Limb (tissue), 2 donors: ENCODE measurements around the gene ARMC10.
"Not testable (repeated sequence)": the region's sequence is repeated elsewhere in the genome, so short reads cannot be mapped to it uniquely, and the experiment has no call there.

Experiments
- DNase-seq, 2 donors: peaks; one replicate each; pipeline ENCODE4 v3.0.0-alpha.2; 2016; ENCODE audit errors: extremely low spot score in 2 of 2

The ARMC10 gene

DNA sequence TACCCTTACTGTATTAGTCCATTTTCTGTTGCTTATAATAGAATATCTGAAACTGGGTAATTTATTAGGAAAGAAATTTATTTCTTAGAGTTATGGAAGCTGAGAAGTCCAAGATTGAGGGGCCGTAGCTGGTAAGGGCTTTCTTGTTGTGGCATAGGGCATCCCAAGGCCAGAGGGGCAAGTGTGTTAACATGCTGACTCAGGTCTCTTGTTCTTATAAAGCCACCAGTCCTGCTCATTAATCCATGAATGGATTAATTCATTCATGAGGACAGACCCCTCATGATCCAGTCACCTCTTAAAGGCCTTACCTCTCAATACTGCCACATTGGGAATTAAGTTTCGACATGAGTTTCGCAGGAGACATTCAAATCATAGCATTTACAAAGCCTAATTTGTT lies 2.4 kb downstream of the ARMC10 start:
- DNase-seq, result no peak

DNA sequence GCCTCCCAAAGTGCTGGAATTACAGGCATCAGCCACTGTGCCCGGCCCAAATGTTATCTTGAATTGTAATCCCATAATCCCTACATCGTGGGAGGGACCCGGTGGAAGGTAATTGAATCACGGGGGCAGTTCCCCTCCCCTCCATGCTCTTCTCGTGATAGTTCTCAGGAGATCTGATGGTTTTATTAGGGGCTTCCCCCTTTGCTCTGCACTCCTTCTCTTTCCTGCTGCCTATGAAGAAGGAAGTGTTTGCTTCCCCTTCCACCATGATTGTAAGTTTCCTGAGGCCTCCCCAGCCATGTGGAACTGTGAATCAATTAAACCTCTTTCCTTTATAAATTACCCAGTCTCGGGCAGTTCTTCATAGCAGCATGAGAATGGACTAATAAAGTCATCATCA lies 3.3 kb downstream of the ARMC10 start:
- DNase-seq, result not testable (repeated sequence)

DNA sequence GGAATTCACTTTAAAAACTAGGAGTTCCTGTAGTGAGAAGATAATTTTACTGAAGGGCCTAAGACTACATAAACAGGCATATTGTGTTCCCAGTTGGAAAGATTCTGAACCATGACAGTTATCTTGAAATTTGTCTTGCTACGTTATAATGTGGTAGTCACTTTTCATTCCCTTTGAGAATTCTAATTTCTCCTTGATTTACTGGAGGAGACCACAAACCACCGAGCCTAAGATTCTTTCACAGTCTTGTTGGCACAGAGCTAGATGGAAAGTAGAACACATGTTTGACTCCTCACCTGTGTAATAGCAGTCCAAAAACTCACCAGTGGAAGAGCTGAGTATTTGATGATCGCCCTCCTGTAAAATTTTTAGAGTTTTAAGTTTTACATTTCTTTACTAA lies 4.9 kb downstream of the ARMC10 start:
- no peak for DNase-seq

DNA sequence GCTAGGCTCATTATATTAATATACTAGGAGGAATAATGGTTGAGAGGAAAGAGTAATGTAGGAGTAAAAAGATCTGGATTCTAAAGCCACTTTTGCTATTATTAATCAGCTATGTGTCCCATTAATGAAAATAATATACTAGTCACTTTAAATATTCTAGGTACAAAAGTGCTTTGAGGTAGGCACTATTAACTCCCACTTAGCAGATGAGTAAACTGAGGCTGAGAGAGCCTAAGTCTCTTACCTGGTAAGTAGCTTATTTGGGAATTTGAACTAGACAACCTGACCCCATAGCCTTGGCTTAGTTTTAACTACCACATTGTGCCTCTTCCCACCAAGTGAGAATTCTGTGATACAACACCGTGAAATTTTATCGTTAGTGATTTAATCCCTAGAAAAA lies 6.0 kb downstream of the ARMC10 start:
- DNase-seq, result no peak

DNA sequence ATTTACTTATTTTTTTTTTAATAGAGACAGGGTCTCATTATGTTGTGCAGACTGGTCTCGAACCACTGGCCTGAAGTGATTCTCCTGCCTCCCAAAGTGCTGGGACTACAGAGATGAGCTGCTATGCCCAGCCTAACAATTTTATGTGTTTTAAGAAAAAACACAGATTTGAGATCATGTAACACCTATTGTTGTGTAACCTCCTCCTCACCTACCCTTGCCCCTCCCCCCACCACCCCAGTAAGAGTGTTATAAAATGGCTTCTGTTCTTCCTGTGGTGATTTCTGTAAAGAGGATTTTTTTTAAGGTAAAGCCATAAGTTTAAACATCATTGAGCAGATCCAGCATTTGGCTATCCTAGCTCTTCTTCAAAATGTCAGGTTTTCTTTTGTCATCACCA lies 7.6 kb downstream of the ARMC10 start:
- DNase-seq, result no peak

DNA sequence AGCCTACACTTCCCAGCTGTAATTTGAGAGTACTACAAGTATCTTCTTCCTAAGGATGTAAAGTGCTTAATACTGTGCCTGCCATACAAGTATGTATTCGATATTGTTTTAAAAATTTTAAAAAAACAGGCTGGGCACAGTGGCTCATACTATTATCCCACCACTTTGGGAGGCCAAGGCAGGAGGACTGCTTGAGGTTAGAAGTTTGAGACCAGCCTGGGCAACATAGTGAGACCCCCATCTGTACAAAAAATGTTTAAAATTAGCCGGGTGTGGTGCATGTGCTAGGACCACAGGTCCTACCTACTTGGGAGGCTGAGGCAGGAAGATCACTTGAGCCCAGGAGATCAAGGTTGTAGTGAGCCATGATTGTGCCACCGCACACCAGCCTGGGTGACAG lies 8.3 kb downstream of the ARMC10 start:
- DNase-seq, result no peak

DNA sequence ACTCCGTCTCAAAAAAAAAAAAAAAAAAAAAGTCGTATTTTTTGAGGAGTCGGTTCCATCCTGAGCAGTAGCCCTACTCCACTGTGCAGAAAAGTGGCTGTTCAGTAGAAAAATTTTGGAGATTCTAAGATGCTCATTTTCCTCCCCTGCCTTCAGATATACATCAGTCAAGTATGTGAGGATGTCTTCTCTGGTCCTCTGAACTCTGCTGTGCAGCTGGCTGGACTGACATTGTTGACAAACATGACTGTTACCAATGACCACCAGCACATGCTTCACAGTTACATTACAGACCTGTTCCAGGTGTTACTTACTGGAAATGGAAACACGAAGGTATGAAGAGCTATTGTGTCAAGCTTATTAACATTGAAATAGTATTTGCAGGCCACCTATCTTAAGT lies 17.4 kb downstream of the ARMC10 start:
- not testable (repeated sequence) for DNase-seq

DNA sequence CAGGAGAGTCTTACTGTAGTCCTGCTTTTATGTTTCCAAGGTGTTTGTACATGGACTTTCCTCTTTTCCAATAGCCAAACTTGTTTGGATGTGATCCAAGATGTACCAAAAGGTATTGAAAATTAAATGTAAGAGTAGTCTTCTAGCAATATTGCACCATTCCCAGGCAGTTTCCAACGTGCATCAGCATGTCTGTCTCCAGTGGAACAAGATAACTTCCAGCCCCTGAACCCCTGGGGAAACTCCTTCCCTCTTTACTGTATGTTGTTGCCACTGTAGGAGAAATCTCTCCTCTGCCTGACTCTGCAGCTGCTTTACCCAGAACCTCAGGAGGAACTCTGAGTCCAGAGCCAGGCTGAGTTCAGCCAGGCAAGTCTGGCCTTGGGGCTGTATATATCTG lies 18.5 kb downstream of the ARMC10 start:
- no peak for DNase-seq

DNA sequence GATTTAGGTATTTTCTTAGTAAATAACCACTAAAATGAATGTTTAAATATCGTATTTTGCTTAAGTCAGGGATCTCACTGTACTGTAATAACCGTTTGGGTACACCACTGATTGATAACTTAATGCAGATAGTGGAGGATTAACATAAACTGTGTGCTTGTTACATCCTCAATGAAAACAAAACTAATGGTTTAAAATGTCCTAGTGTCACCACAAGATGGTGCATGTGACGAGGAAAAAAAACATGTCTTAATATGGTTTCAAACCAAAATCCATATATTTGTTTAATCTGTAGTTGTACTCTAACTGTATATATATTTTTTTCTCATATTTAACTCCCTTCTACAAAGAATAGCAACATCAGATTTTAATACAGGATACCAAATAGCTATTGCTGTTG lies 19.2 kb downstream of the ARMC10 start:
- DNase-seq, result no peak

DNA sequence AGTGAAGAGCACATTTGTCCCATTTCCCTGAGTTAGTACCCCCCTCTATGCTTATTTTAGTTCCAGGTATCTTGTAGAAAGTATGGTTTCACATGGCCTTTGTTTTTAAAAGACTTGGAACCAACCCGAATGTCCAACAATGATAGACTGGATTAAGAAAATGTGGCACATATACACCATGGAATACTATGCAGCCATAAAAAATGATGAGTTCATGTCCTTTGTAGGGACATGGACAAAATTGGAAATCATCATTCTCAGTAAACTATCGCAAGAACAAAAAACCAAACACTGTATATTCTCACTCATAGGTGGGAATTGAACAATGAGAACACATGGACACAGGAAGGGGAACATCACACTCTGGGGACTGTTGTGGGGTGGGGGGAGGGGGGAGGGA lies 20.6 kb downstream of the ARMC10 start:
- not testable (repeated sequence) for DNase-seq

DNA sequence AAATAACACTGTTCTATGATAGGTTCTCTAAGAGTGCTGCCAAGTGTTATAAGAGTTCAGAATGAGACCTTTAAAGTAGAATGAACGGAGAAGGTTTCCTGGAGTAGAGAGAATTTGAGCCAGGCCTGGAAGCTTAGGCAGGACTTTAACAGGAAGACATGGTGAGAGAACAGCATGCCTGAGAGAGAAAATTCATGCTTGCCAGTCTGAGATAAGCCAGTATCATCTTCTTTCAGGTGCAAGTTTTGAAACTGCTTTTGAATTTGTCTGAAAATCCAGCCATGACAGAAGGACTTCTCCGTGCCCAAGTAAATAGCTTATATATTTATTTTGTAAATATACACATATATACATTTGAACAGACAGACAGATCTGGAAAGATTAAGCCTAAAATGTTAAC lies 22.1 kb downstream of the ARMC10 start:
- no peak for DNase-seq

DNA sequence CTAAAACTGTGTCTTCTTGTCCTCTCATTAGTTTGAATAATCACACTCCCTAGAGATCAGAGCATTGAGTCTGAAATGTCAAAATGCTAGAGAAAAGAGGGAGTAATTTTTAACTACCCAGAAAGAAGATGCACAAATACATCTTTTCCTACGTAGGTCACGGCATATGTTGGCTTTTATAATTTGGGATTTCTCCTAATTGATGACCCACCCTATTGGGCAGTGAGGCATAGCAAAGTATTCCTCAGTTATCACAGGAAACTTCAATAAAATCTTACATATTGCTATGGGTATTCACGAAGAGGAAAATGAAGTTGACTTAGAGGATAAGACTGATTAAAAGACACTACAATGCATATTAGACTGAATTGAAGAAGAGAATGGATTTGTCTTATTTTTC lies 25.4 kb downstream of the ARMC10 start:
- no peak for DNase-seq

DNA sequence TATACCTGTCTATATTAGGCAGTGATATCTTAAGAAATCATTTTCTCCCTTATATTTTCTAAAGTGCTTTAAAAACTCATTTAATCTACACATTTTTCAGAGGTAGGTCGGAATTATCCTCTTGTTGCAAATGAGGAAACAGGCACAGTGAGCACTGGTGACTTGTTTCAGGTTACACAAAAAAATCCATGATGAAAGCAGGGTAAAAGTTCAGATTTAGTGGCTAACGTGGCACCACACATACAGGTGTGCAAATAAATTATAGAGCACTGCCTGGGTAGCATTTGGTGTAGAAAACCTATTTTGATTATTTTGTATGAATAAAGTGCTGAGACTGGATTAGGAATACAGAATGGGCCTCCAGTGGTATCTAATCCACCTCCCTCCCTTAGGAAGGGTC lies 26.6 kb downstream of the ARMC10 start:
- no peak for DNase-seq

DNA sequence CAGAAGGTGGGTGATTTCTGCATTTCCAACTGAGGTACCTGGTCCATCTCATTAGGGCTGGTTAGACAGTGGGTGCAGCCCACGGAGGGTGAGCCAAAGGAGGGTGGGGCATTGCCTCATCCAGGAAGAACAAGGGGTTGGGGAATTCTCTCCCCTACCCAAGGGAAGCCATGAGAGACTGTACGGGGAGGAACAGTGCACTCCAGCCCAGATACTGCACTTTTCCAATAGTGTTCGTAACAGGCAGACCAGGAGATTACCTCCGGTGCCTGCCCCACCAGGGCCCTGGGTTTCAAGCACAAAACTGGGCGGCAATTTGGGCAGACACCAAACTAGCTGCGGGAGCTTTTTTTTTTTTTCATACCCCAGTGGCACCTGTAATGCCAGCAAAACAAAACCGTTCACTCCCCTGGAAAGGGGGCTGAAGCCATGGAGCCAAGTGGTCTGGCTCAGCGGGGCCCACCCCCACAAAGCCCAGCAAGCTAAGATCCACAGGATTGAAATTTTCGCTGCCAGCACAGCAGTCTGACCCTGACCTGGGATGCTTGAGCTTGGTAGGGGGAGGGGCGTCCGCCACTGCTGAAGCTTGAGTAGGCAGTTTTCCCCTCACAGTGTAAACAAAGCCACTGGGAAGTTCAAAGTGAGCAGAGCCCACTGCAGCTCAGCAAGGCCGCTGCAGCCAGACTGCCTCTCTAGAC lies 31.2 kb downstream of the ARMC10 start:
- no peak for DNase-seq

DNA sequence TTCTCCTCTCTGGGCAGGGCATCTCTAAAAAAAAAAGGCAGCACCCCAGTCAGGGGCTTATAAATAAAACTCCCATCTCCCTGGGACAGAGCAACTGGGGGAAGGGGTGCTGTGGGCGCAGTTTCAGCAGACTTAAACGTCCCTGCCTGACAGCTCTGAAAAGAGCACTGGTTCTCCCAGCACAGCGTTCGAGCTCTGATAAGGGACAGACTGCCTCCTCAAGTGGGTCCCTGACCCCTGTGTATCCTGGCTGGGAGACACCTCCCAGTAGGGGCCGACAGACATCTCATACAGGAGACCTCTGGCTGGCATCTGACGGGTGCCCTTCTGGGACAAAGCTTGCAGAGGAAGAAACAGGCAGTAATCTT lies 31.7 kb downstream of the ARMC10 start:
- not testable (repeated sequence) for DNase-seq

DNA sequence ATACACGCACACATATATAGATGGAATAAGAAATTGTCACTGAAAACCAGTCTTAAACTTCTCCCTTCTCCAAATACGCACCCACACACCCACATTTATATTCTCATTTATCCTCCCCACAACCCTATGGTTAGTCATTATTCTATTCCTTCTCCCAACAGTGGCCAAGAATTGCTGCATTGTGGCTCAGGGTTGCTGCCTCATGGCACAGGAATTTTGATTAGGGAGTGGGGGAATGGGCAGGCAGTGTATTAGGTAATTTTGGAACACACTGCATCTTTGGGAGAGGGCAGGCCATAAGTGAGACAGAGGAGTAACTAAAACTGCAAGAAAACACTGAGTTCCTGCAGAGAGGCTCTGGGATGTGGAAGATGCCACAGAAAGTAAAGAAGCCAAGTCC lies 38.2 kb downstream of the ARMC10 start:
- DNase-seq, result no peak

DNA sequence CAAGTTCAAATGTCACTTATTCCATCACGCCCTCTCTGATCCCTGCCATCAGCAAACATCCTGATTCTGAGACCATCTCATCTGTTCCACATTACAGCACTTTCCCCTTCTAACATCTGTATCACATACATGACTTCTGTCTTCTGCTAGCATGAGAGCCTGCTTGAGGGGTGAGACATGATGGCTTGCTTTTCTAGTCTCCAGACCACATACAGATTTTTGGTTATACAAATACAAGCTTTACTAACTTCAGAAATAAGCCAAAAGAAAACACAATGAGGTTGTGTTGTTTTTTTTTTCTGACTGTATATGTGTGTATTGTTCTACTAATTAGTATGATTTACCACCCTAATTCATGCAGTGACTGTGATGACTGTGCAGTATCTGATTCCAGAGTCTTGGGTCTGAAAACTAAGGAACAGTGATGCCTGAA lies 39.7 kb downstream of the ARMC10 start:
- DNase-seq, result no peak

DNA sequence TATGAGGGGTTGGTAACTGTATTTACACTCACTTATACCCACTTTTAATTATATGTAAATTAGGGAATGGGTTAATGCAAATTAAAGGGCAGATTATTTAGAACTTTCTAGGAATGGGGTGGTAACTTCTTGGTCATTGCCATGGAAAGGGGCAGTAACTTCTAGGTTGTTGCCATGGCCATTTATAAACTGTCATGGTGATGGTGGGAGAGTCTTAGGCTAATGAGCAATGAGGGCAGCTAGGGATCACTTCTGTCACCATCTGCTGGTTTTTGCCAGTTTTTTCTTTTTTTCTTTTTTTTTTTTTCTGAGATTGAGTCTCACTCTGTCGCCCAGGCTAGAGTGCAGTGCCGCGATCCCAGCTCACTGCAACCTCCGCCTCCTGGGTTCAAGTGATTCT lies 40.8 kb downstream of the ARMC10 start:
- DNase-seq, result no peak

DNA sequence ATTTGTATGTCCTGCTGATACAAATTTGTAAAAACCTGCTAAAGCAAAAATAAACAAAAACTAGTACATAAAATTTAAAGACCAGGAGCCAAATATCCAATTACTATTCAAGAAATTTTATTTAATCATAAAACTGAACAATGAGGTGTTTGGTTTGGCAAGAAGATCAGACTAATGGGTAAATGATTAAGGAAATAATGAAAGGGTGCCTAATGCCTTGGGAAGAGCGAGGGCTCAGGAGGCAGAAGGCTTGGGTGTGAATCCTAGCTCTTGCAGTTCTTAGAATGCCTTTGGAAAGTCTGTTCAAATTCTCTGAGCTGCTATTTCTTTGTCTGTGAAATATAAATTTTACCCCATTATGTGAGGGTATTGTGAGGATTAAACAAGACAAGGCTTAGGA lies 41.6 kb downstream of the ARMC10 start:
- DNase-seq, result no peak

DNA sequence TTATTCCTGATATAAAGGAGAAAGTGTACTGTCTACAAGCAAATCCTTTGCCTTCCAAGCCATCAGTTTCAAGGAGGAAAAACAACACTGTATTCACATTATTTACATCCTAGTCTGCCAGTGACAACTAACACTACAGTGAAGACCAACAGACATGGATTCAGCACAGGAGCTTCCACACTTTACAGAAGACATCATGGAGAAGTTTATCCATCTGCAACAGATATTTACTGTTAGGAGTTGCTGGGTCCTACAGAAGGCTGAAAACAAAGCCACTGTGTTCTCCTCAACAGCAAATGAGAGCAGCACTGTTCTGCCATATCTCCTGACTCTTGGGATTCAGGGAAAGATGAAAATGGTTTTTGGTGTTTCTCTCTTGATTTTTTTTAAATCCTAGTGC lies 42.1 kb downstream of the ARMC10 start:
- DNase-seq, result no peak

DNA sequence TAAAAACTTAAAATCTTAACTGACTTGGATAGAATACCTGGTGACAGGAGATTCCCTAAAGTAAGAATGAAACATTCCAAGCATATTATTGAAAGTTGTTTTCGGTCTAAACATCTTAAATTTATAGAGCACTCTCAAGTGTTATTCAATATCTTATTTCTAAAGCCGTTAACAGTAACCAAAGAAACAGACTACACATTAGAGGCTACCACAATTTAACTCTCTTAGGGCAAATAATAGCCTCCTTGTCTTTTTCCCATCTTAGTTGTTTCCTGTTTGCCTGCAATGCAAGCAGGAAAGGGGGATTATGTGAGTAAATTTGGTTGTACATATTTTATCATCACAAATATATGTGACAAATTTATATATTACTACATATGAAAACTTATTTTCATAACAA lies 42.5 kb downstream of the ARMC10 start:
- no peak for DNase-seq

DNA sequence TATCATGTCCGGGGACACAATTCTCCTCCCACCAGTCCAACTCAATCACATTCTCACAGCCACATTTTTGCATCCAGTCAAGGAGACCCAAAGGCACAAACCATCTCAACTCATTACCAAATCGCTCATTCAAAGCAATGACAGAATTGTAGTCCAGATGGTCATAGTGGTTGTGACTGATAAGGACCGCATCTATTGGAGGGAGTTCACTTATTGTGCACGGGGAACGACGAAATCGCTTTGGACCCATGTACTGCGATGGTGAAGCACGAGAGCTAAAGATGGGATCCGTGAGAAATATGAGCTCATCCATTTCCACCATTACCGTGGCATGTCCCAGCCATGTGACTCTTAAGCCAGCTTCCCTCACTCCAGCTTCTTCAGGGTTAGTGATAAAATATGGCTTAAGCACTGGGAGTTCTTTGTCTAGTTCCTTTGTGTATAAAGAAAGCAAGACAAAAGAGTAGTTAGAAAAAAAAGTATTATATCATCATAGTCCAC lies 44.9 kb downstream of the ARMC10 start:
- no peak for DNase-seq

DNA sequence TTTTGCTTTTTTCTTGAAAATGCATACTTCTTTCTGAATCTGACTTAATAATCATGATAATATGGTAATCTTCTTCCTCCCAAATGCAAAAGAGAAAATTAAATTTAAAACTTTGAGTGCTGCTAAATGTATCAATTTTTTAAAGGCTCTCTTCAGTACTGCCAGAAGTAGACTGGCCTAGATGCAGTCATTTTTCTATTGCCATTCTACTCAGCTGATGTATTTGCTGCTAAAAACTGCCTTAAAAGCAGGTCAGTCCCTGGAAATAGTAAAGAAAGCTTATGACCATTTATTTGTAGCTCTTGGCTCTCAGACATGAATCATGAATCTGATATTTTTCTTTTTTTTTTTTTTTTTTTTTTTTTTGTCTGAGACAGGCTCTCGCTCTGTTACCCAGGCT lies 45.4 kb downstream of the ARMC10 start:
- no peak for DNase-seq

DNA sequence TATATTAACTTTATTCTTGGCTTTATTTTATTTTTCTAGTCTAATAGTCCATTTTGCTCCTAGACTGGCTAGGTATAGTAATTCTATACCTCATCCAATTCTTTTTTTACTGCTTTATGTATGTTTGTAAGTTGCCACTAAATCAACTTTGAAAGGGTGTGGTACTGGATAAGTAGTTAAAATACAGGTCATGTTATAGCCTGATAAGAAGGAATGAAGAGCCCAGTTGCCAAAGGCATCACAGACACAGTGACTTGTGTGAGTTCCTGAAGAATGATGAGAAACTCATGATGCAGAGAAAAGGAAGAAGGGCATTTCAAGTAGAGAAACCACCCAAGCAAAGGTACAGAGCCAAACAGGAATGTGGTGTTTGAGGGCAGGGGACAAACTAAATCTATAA lies 46.7 kb downstream of the ARMC10 start:
- DNase-seq, result no peak
